RPMI7951 (cell line): Measurements from ENCODE around the gene LARGE1. TPM values are rescaled to one million over a fixed set of nuclear protein-coding genes. Genes with fewer than 3 reads are reported as not detected.
"Not testable (repeated sequence)": the region's sequence is repeated elsewhere in the genome, so short reads cannot be mapped to it uniquely, and the experiment has no call there.

Experiments used
- DNase-seq: peaks from one replicate; pipeline ENCODE4 v3.0.0-alpha.2; 2012; ENCODE audit warnings: low read depth
- total RNA-seq: library from RNA; depleted of rRNA; stranded (reverse); fragments of >200 nt; shearing (Covaris generic); gene quantifications from 2 replicates; pipeline ENCODE4 v1.2.3, GENCODE V29; 2014

Gene LARGE1
- total RNA-seq, 1 experiment from 2014 or later: 3.0 TPM

DNA sequence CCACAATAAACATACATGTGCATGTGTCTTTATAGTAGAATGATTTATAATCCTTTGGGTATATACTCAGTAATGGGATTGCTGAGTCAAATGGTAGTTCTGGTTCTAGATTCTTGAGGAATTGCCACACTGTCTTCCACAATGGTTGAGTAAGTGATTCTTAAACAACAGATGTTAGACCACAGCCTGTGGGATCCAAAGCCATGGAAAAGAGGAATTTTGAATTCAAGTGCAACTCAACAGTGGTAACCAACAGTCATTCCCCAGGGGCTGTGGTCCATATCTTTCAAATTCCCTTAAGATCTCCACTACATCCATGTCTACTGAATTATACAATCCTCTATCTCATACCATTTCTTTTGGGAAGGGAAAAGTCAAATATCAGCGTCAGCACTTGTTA lies 321.5 kb downstream of the LARGE1 start:
- DNase-seq: no peak

DNA sequence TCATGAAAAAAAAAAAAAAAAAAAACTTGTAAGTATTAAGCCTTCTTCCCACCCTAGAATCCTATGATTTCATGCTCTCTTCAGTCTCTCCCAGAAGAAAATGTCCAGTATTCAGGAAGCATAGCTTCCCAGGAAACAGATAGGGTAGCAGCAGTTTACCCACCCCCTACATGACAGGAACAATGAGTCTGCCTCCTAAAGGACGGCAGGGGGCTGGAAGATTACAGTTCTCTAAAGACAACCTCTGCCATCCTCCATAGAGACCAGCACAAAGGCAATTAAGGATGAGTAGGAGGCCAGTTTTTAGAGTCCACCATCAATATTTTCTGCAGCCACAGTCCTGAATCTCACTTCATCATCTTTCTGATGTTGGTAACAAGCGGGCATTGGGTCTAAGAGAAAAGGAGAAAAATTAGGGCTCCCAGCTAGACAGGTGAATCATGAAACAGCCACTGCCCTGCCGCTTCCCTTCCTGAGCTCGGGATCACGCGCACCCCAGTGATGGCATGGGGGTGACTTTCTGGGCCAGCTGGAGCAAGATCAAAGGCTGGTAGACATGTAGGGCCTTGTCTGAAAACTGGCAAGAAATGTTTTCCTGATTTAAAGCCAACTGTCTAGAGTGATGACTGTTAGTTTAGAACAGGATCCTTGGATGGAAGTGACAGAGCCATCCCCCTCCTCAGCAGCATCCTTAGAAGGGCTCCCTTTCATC lies 322.8 kb downstream of the LARGE1 start:
- no peak for DNase-seq

DNA sequence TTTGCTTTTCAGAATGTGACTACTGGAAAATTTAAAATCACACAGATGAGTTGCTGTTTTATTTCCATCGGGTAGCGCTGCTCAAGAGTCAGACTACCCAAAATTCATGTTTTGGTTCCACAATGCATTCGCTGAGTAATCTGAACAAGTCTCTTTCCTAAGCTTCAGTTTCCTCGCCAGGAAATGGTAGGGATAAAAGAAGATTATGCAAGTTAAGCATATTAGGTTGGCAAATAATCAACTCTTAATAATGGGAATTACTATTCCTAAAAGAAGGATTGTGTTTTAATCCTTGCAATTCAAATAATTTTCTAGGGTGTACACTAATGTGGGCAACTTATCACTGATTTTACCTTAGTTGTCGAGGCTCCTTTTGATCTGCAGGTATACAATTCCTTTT lies 326.5 kb downstream of the LARGE1 start:
- no peak for DNase-seq

DNA sequence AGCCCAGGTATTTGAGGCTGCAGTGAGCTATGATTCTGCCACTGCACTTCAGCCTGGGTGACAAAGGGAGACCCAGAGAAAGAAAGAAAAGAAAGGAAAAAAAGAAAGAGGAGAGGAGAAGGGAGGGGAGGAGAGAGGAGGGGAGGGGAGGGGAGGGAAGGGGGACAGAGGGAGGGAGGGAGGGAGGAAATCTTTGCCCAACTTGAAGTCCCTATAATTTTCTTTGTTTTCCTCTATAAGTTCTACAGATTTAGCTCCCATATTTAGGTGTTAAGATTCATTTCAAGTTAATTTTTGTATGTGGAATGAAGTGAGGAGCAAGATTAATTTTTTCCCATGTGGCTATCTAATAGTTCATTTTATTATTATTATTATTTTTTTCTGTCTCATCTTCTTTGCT lies 328.3 kb downstream of the LARGE1 start:
- no peak for DNase-seq

DNA sequence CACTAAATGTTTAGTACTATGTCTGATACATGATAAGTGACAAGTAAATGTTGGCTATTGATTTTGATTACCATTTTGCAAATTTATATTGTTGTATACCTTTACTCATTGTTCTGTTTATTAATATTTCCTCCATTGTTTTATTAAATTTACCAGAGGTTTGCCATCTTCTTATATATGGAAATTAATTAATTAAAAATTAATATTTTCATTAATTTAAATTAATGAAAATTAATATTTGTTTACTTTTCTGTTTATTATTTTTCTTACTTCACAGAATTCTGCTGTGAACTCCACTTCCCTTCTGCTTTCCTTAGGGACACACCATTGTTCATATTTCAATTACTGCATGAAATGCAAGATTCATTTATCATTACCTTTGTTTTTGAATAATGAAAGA lies 331.0 kb downstream of the LARGE1 start:
- no peak for DNase-seq

DNA sequence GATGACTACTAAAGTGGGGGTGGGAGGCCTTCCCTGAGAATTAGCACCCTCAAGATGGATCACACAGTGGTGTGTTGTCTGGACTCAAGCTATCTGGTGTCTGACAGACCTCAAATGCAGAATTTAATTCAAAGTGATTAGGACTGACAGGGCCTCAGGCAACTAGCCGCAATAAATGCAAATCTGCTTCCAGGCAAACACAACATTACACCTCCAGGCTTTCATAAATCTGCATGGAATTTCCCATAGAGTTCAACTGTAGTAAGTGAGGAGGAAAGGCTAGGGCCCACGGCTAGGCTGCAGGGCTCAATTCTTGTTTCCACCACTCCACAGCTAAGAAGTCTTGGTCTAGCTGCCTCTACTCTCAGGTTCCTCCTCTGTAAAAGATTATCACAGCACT lies 331.4 kb downstream of the LARGE1 start:
- no peak for DNase-seq

DNA sequence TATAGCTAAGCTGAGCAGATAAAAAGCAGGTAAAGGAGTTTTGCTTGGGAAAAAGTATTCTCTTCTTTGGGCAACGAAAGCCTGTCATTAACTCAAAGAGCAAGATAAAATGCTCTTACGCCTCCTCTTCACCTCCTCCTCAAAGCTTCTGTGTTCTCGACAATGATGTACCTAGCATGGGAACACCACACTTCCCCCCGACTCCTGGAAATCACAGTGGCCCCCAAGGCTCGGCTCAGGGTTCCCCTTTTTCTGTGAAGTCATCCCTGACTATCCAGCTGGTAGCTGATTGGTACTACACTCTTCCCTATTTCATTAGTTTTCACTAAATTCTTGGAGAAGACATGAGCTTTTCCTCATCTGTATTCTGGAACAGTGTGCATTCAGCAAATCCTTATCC lies 336.1 kb downstream of the LARGE1 start:
- no peak for DNase-seq

DNA sequence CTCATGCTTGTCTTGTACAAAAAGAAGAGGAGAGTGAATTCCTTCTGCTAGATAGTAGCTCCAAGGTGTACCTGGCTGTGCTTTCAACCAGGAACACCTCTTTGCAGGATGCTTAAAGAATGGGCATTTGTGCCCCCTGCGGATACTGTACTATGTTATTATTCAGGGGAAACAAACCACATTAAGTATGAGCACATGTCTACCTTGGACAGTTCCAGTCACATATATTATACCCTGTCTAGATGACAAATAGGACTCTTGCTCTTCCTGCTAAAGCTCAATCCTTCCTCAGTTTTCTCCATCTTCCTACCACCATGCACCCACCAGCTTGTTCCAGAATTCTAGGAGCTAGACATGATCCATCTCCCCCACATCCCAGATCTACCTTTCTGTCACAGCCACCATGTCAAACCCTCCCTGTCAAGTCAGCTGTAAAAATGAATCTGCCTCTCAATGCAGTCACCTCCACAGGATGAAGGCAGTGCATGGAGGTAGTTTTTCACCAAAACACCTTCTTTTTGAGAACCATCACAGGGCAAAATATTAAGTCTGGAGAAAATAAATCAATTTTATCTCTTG lies 337.4 kb downstream of the LARGE1 start:
- DNase-seq: no peak

DNA sequence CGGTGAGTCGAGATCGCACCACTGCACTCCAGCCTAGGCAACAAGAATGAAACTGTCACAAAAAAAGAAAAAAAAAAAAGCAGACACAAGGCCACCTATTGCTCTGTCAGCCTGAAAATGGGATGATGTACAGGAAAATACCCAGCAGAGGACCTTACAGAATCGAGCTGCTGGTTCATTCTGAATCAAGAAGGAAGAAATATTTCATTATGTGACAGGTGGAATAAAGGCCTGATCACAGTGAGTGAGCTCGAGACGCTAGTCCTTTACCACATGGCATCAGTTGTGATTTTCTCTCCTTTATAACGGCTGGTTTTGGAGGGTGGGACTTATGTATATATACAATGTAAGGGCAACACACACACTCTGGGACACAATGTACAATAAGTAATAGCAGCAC lies 340.0 kb downstream of the LARGE1 start:
- DNase-seq: no peak

DNA sequence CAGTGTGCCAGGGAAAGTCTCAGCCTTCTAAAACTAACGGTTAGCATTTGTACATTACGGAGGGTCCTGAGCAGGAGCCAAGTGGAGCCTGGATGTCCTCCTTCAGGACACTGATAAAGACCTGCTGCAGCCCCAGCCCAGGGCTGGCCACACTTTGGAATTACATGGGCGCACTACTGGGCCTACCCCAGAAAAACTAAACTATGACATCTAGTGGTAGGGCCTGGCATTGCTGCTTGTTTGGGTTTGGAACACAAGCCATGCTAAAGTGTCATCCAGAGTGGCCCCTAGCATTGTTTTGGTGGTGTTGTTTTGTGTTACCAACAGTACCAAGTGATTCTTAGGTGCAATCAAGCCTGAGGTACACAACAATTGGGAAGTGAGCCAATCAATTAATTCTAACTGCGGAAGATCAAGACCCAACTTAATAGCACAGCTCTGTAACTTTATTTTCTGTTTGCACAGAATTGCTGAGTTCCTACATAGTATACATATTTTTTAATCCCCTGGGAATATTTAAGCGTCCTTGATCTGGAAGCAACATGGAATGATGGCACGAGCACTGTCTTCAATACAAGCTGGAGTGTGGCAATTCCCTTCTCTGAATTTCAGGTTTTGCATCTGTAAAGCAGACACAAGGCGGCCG lies 340.7 kb downstream of the LARGE1 start:
- peak; percentile 14 for DNase-seq

DNA sequence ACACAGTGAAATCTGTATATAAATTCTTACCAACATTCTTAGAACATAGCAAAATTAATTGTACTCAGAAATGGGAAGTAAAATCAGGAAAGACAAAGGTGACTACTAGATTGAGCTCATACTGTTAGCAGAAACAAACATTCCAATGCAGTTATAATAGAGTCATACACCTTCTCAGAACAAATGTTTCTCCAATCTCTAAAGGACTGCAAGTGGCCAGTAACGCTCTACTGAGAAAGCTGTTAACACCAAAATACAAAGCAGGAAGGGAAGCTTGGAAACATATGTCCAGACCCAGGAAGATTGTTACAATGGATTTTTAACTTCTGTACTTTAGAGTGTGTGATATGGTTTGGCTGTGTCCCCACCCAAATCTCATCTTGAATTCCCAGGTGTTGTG lies 341.5 kb downstream of the LARGE1 start:
- DNase-seq: no peak

DNA sequence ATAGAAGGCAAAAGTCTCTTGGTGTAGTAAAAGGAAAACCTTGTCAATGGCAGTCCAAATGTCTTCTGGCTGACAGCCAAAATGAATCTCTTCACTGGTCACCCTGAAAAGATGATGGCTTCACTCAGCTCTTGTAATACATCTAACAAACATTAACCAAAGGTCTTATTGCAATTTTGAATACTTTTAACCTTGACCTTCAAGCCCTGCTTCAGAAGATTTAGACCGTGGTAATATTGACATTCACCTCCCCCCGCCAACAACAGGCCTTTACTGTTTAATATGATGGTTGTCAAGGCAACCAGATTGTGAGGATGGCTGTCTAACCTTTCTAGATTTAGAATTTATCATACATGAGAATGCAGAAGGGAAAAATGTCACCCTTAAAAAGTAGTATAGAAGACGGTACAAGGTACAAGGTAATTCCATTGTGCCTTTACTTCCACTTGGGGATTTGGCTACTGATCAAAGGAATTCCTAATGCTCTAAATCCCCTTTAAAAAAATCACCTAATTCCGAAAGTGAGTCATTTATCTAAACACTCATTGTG lies 342.3 kb downstream of the LARGE1 start:
- no peak for DNase-seq

DNA sequence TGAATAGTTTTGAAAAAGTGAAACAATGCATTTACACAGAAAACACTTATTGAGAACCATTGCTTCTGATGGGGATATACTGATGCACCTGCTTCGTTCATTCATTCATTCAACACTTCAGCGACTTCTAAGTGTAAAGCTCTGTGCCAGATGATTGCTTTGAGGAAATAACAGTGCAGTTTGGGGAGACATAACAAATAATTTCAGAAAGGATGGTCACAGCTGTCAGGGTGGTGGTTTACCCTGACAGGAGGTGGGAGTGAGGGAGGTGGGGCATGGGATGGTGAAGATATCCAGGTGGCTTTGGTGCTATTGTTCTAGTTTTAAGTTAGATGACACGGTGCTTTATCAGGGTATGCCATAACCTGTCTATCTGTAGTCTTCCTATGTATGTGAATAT lies 344.1 kb downstream of the LARGE1 start:
- no peak for DNase-seq

DNA sequence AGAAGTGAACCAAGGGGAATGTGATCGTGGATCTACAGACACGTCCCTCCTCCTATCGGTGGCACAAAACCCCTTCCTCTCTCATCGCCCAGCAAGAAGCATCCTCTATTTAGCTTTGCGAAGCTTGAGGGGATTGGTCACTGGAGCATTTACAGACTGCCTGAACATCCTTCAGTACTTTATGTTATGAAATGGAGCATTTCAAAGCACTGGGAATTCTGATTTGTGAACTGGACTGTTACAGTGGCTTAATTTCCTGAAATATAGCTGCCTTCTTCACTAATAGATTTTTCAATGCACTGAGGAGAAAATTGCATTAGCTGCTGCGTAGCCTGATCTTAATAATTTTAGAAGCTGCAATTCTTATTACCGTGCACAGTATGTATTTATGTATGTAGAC lies 344.5 kb downstream of the LARGE1 start:
- DNase-seq: no peak

DNA sequence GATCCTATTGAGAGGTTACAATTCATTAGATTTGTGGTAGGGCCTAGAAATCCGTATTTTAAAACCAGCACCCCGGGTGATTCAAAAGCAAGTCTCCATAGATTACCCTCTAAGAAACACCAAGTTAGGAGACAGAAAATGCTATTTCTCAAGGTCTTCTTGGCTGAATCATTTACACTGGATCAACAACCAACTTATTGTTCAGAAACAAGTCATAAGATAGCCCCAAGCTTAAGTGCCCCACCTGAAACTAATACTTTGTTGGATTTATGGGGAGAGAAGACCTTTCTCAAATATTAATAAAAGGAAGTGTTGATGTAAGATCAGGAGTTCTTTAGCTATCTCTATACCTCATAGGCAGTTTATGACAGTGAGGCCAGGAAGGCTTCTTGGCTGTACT lies 345.2 kb downstream of the LARGE1 start:
- no peak for DNase-seq

DNA sequence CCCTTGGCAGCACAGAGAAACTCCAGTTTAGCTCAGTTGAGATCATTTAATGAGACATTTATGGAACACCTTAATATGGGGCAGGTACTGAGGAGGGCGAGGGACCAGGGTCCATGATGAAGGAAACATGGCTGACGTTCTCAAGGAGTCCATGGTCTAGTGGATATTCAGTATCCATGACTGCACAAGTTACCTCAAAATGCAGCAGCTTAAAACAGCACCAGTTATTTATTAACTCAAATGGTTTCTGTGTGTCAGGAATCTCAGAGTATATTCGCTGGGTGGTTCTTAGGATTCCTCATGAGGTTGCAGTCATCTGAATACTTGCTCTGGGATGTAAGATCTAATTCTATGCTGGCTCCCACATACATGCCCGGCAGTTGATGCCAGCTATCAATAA lies 346.8 kb downstream of the LARGE1 start:
- DNase-seq: no peak

DNA sequence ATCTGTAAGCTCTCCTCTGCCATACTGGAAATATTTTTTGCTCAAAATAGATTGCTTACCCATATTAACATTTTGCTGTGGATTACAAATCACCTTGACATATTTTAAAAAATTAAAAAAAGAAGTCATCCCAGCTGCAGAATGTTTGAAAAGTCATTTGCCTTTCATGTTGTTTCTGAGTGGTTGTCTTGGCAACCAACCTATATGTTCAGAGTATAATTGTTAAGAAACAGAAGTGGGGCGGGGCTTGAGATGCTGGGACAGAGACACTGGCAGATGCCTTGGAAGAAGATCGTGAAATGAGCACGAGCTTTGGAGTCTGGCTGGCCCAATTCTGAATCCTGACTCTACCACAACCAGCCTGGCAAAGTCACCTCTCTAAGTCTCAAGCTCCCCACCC lies 348.2 kb downstream of the LARGE1 start:
- no peak for DNase-seq

DNA sequence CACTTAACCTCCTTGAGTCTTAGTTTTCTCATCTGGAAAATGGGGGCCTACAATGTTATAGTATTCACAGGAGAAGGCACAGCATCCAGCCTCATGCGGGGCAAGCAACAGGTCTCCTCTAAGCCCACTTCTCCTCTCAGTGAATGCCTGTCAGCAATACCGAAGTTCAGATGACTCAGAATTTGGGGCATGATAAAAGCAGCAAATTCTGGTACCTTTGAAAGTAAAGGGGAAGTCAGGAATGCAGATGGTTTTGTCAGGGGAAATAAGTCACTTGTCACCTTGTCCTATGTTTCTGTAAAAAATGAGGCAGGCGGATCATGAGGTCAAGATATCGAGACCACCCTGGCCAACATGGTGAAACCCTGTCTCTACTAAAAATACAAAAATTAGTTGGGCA lies 350.2 kb downstream of the LARGE1 start:
- DNase-seq: no peak

DNA sequence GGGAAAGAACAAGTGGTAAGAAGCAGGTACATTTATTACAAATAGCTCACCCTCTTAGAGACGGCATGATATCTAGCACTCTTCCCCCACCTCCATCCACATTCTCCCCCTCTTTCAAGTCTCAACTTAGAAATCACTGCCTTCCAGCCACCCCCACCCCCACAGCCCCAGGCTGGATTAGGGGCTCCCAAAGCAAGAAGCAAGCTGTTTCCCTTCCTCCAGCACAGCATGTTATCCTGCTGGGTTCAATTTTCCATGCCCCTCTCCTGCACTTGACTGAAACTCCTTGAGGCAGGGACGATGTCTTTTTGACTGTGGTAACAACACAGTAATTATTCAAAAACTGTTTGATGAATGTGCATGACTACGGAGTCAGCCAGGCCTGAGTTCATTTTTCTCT lies 350.7 kb downstream of the LARGE1 start:
- DNase-seq: no peak

DNA sequence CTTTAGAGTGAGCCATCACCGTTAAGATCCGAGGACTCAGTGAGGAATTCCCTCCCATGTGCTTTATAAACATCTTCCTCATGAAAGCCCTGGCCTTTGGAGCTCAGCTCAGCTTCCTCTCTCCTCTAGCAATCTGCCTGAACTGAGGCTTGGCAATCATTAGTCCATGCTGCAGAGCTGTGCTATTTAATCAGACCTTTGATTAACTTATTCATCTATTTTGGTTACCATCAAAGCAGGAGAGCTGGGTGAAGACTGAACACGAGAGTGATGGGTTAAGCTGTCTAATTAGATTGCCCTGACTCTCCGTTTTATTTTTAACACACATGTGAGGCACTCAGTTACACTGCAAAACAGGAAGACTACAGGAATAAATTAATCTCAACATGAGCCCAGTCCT lies 351.3 kb downstream of the LARGE1 start:
- DNase-seq: no peak

DNA sequence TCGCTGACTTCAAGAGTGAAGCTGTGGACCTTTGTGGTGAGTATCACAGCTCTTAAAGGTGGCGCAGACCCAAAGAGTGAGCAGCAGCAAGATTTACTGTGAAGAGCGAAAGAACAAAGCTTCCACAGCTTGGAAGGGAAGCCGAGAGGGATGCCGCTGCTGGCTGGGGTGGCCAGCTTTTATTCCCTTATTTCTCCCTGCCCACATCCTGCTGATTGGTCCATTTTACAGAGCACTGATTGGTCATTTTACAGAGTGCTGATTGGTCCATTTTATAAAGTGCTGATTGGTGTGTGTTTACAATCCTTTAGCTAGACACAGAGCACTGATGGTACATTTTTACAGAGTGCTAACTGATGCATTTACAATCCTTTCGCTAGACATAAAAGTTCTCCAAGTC lies 353.8 kb downstream of the LARGE1 start:
- DNase-seq: not testable (repeated sequence)

DNA sequence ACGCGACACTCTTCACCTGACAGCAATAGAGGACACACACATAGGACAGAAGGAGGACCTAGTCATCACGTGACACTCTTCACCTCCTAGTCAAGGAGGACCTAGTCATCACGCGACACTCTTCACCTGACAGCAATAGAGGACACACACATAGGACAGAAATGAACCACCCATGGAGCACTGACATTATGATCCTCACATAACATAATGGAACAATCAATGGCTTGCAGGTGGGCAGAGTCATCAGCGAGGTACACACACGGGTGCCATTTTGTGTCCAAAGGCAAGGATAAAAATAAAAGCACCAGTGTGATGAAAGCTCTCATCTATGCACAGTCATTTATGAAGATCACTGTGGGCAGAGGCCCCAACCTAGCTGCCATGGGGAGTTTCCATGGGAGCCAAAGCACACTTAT lies 354.7 kb downstream of the LARGE1 start:
- DNase-seq: no peak

DNA sequence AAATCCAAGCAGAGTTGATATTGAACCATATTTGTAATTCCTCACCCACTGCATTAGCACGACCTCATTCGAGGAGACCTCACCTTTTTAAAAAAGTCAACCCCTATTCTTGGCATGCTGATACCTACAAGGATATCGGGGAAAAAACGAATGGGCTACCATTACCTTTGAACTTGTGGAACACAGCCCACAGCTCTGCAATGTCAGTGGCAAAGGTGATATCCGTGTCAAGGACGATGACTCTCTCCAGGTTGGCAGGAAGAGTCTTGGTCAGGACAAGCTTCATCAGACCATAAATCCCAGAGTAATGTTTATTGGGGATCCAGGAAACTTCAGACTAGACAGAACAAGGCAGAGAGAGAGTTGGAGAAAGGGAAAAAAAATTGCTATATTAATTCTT lies 355.6 kb downstream of the LARGE1 start:
- no peak for DNase-seq
